G401 (cell line): ENCODE measurements around the gene PFKL. TPM values are rescaled to one million over a fixed set of nuclear protein-coding genes. Genes with fewer than 3 reads are reported as not detected.
"Not testable (repeated sequence)": the region's sequence is repeated elsewhere in the genome, so short reads cannot be mapped to it uniquely, and the experiment has no call there.

ENCODE experiments used
- DNase-seq: peaks from one replicate; pipeline ENCODE4 v3.0.0-alpha.2; 2015; ENCODE audit warnings: low spot score
- in situ Hi-C: cut with HindIII; loops from 2 replicates; pipeline ENCODE4 v1.10.0; 2016; ENCODE audit warnings: low sequenced_read_pairs, mixed read lengths
- total RNA-seq: library from RNA; depleted of rRNA; stranded (reverse); fragments of >200 nt; shearing (Covaris generic); gene quantifications from 2 replicates; pipeline ENCODE4 v1.2.3, GENCODE V29; 2014

Gene PFKL
- total RNA-seq, 1 experiment from 2014 or later: 174 TPM

DNA sequence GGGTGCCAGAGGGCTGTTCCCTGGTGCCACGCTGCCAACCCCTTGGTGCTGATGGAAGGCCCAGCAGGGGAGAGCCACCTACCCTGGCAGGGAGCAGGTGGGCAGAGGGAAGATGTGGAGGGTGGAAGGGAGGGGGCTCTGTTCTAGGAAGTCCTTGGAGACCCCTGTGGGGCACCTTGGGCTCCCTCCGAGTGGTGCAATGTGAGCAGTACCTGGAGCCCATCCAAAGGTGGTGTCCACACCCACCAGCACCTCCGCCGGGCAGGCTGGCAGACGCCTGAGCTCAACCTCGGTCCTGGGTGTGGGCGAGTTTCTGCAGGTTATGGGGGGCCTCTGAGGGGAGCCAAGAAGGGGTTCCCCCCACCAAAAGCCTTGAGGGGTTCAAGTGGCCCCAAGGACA lies 26.8 kb upstream of the PFKL start:
- no peak for DNase-seq
- in situ Hi-C loops: no loop called here

DNA sequence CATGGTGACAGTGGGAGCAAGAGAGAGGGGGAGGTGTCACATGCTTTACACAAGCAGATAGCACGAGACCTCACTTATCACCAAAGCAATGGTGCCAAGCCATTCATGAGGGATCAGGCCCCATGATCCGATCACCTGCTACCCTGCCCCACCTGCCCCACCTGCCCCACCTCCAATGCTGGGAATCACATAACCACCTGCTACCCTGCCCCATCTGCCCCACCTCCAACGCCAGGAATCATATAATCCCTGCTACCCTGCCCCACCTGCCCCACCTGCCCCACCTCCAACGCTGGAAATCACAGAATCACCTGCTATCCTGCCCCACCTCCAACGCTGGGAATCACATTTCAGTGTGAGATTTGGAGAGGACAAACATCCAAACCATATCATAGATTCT lies 24.8 kb upstream of the PFKL start:
- no peak for DNase-seq
- in situ Hi-C loops: no loop called here

DNA sequence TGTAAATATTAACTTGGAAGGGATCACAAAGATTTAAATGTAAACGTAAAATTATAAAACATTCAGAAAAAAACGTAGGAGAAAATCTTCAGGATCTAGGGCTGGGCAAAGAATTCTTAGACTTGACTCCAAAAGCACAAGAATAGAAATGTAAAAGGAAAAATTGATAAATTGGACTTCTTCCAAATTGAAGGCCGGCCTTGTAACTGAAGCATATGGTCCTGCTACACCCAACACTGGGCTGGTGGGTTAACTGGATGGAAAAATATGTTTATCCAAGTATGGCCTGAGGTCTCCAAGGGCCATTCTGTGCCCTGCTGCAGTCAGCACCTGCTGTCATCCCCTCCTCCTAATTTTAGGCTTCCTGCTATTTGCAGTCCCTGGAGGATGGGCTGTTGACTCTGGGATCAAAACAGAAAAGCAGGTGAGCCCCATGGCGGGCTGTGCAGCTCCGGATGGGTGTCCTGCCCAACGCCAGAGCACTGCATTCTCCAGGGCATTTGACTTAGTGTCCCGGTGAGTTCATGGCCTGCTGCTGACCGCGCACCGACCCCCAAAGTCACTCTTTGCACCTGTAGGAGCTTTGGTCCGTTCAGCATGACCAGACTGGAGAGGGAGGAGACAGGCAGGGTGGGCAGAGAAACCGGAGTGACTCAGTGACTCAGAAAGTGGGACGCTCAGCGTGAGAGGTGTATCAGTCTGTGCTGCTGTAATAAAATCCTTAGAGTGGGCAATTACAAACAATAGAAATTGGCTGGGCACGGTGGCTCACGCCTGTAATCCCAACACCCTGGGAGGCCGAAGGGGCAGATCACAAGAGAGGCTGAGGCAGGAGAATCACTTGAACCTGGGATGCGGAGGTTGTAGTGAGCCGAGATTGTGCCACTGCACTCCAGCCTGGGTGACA lies 20.2 kb upstream of the PFKL start:
- DNase-seq: peak; percentile 34
- in situ Hi-C loops: no loop called here

DNA sequence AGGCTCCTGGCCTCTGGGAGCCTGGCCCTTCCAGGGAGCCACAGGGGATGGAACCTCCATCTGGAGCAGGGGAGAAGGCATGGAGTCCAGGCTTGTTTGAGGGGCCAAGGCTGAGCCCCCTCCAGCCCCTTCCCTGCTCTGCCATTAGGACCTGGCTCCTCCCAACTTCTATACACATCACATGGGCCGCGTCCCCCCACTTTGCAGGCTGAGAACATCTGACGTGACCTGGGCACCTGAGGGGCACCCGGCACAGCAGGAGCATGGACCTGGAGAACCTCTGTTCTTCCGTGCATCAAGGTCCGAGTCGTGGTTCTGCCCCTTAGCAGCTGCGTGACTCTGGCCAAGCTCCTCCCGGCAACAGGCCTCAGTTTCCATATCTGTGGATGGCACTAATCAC lies 18.1 kb upstream of the PFKL start:
- no peak for DNase-seq
- in situ Hi-C loops: no loop called here

DNA sequence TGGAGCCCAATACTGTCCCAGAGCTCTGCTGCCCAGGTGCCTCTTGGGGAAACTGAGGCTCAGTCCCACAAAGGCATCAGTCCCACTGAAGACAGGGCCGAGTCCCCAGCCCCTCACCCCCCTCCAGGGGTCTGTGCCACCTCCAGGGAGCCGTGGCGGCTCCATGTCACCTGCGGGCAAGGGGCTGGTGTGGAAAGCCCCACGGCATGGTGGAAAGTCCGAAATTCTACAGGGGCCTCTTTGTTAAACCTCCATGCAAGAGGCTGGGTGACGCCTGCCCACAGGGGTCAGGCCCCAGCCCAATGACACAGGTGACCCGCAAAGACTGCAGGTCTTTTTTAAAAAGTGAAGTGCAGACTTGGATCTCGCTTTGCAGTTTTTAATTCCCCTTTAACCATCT lies 17.5 kb upstream of the PFKL start:
- in situ Hi-C loops: no loop called here

DNA sequence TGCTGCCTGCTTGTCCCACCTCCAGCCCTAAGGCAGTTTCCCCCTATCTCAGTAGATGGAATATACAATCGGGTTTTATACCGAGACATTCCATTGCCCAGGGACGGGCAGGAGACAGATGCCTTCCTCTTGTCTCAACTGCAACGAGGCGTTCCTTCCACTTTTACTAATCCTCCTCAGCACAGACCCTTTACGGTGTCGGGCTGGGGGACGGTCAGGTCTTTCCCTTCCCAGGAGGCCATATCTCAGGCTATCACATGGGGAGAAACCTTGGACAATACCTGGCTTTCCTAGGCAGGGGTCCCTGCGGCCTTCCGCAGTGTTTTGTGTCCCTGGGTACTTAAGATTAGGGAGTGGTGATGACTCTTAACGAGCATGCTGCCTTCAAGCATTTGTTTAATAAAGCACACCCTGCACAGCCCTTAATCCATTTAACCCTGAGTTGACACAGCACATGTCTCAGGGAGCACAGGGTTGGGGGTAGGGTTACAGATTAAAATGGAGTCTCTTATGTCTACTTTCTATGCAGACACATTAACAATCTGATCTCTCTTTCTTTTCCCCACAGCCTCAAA lies 16.6 kb upstream of the PFKL start:
- DNase-seq, in situ Hi-C loops: not testable (repeated sequence)

More for the DNA sequence above, 17.5 kb upstream of the PFKL start:
- no peak for DNase-seq

DNA sequence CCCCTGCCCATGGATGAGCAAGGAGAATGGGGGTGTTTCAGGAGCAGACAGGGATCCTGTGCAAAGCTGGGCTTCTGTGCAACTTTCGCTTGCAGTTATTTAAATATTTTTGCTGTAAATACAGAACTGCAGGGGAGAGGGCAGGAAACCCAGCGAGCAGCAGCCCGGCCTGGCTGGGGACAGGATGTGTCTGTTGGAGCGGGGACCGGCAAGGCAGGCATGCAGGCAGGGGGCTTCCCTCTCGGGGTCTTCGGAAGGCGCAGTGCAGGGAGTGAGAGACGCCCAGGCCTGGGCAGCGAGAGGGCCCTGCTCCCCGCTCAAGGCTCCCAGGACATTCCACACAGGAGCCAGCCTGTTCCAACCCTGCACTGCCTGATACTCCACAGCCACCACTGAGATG lies 15.9 kb upstream of the PFKL start:
- in situ Hi-C loops: no loop called here

DNA sequence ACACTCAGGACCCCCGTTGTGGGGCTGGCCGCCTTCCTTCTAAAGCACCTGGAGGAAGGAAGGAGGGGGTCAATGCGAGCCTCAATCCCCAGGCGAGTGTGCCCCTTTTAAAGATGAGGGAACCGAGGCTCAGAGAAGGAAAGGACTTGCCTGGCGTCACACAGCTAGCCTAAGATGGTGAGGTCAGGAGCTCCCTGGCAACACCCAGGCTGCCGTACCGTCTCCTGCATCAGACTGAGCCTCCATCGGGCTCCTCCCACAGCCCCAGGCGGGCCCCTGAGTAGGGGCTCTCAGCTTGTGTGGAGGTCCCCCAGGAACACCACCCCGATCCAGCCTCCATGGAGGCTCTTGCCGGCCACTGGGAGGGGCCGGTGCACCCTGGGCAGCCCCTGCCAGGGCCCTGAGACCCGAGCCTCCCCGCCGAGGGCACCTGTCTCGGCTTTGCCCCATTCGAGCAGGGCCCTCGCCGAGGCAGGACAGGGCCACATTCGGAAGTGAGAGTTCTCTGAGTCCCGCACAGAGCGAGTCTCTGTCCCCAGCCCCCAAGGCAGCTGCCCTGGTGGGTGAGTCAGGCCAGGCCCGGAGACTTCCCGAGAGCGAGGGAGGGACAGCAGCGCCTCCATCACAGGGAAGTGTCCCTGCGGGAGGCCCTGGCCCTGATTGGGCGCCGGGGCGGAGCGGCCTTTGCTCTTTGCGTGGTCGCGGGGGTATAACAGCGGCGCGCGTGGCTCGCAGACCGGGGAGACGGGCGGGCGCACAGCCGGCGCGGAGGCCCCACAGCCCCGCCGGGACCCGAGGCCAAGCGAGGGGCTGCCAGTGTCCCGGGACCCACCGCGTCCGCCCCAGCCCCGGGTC lies 14.5 kb upstream of the PFKL start, which contains the start of gene AIRE:
Gene AIRE, plus strand, starts transcription at position 739 of the 855 bp plus-strand sequence. CDS start 131 bp downstream, outside the sequence.
- no peak for DNase-seq
- in situ Hi-C loops: no loop called here

More for the DNA sequence above, 15.9 kb upstream of the PFKL start:
- no peak for DNase-seq

DNA sequence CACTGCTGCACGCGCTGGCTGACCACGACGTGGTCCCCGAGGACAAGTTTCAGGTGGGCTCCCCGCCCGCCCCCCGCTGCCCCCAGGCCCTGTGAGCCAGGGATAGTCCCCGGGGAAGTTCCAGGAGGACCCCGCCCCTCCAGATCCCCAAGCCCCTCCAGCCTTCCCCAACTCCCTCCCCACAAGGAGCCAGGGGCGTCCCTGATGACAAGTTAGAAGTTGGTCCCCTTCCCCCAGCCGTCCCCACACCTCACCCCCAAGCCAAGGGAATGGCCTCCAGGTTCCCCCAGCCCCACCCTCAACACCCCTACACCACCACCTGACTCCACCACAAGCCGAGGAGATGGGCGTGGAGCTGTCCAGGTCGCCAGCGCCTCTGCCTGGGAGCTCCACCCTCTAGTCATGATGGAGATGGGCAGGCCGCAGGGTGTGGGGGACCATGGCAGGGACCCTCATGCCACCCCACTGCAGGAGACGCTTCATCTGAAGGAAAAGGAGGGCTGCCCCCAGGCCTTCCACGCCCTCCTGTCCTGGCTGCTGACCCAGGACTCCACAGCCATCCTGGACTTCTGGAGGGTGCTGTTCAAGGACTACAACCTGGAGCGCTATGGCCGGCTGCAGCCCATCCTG lies 13.7 kb upstream of the PFKL start:
- in situ Hi-C loops: no loop called here
- DNase-seq: no peak

DNA sequence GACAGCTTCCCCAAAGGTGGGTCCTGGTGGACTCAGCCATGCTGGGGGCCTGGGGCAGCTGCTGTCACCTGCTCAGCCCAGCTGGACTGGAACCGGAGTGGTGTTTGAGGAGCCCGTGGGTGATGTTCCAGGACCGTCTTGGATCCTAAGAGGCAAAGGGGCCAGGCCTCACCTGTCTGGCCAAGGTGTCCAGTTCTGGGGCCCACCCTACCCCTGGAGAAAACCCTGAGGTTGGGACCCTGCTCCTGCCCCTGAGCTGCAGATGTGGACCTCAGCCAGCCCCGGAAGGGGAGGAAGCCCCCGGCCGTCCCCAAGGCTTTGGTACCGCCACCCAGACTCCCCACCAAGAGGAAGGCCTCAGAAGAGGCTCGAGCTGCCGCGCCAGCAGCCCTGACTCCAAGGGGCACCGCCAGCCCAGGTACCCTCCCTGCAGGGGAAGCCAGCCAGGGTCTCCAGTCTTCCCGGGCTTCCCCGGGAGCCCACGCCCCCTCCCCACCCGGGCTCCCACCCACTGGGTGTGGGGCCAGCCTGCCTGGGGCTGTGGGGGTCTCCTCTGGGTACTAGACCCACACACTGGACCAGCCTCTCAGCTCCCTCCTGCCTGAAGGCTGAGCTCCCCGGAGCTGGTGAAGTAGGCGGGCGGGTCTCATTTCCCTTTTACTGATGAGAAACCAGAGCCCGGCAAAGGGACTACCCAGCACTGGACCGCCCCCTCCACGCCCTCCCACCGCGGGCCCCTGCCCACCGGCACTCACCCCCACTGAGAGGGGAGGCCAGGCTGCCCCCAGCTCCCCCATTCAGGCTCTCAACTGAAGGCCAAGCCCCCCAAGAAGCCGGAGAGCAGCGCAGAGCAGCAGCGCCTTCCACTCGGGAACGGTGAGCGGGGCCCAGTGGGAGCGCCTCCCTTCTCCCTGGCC lies 12.9 kb upstream of the PFKL start:
- in situ Hi-C loops: no loop called here
- no peak for DNase-seq

DNA sequence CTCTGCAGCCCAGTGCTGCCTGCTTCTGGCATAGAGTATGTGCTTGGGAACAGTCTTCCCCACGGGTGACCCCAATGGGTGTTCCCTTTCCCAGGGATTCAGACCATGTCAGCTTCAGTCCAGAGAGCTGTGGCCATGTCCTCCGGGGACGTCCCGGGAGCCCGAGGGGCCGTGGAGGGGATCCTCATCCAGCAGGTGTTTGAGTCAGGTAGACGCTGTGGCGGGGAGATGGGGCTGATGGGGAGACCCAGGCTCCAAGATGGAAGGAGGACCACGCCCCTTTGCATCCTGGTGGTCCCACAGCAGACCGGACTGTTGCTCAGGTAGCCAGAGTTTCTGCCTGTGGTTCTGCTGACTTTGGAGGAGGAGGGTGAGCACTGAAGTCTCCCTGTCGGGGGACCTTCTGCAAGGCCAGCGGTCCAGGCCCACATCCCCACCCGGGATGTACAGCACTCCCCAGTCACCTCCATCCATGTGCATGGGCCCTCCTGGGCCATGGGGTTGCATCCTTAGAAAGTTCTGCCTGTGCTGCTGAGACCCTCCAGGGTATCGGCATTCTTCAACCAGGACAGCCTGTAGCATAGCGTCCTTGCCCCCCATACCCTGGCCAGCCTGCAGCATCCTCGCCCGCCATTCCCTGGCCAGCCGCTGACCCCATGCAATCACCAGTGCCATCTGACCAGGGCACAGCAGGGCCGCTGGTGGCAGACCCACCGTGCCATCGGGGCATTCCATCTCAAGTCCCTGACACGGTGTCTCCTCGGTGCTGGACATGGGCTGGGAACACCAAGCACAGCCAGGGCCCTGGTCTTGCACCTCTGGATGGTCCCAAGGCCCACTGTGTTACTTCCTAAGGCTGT lies 11.4 kb upstream of the PFKL start:
- no peak for DNase-seq
- in situ Hi-C loops: no loop called here

DNA sequence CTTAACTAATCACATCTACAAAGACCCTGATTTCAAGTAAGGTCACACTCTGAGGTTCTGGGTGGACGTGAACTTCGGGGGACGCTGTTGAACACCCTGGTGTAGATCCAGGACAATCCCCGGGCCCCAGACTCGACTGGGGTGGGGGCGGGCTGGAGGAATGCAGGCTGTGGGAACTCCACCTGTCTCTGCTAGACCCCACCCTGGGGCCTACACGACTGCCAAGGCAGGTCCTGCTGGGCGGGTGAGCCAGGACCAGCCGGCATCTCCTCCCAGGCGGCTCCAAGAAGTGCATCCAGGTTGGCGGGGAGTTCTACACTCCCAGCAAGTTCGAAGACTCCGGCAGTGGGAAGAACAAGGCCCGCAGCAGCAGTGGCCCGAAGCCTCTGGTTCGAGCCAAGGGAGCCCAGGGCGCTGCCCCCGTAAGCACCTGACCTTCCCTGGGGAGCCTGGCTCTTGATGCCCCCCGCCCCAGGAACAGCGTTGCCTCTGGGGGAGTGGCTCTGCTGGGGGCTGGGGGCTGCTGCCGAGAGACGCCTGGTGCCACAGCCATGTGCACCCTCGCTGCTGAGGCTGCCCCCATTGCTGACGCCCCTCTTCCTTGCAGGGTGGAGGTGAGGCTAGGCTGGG lies 10.4 kb upstream of the PFKL start:
- in situ Hi-C loops: no loop called here
- no peak for DNase-seq

DNA sequence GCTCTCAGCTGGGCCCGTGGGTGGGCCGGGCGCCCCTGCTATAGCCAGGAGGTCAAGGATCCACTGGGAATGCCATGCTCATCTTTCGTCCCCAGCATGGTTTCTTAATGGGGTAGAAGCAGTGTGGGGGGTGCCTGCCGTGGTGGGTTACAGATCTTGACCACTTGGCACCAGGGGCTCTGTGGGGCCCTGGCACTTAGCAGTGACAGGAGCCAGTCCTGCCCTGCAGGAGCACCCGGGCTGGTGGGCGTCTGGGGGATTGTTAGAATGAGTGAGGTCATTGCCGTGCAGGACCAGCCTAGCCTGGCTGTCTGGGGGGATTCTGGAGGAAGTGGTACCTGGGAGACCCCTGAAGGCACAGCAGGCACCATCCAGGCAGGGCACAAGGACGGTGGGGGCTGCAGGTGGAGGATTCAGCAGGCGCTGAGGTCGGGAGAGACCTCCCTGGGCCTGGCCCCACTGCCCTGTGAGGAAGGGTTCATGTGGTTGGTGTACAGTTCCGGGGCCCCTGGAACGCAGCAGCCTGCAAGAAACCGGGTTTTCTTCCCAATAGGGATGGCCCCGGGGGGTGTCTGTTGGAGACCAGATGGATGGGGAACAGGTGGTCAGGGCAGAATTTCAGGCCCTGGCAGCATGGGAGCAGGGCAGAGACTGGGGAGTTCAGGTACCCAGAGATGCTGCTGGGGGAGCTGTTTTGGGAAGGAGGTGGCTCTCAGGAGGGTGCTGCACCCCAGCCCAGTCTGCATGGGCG lies 9.4 kb upstream of the PFKL start:
- in situ Hi-C loops: no loop called here
- no peak for DNase-seq

DNA sequence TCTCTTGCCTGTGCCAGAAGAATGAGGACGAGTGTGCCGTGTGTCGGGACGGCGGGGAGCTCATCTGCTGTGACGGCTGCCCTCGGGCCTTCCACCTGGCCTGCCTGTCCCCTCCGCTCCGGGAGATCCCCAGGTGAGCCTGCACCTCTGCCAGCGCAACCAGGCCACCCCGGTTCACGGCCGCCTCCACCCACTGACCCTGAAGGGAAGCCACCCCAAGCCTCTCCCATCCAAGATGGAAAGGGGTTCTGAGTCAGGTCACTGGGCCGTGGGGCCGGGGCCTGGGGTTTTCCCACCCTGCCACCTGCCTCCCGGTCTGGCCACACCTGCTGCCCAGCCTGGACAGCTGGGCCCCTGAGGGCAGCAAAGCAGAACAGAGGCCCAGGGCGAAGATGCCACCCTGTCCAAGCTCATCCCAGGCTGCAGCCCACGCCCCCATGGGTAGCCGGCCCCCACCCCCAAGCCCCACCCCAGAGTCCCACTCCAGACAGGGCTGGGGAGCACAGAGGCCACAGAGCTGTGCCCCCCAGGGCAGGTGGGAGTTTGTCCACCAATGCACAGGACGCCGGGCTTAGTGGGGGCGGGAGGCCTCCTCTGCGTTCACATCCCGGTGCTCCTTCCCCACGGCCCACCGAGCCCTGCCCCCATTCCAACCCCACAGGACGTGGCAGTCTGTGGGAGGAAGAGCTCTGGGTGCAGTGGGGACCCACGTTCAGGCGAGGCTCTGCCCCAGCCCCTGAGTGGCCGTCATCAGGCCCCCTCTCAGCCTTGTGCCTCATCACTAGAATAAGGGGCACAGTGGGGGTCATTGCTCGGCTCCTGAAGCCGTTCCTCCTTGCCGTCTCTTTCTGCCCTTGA lies 8.5 kb upstream of the PFKL start:
- in situ Hi-C loops: no loop called here
- DNase-seq: no peak

DNA sequence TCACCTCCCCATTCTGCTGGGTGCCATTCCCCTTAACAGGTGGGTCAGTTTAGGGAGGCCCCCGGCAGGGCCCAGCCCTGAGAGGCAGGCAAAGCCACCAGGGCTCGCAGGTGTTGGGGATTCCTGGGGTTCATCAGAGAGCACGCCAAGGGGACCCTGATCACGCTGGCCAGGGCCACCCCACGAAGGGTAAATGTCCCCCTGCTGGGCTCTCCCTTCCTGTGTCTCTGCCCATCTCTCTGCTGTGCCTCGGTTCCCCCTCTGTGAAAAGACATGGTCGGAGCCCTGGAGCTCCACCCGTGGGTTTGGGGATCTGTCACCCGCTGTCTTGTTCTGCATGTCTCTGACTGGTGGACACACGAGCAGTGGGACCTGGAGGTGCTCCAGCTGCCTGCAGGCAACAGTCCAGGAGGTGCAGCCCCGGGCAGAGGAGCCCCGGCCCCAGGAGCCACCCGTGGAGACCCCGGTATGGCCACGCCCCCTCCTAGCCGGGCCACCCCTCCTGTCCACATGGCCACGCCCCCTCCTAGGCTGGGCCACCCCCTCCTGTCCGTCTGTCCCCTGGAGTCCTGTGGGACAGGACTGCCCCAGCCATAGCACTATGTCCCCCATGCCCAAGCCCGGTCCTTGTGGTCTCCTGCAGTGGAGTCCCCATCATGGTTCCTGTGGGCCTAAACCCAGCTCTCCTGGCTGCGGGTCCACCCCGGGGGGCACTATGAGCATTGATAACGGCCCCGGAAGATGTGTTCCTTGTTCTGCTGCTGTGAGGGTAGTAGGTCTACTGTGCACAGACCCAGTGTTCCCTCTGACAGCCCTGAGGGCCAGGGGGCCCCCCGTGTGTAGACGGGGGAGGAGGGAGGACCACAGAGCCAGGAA lies 7.7 kb upstream of the PFKL start:
- in situ Hi-C loops: no loop called here
- no peak for DNase-seq
